Measurements from ENCODE around the gene CAMK1D.

CAMK1D gene

GRCh38 chr10:12657489-12657888 lies 308.1 kb downstream of the CAMK1D start:
- no peak for DNase-seq (ENCODE audit: low read depth)

DNA sequence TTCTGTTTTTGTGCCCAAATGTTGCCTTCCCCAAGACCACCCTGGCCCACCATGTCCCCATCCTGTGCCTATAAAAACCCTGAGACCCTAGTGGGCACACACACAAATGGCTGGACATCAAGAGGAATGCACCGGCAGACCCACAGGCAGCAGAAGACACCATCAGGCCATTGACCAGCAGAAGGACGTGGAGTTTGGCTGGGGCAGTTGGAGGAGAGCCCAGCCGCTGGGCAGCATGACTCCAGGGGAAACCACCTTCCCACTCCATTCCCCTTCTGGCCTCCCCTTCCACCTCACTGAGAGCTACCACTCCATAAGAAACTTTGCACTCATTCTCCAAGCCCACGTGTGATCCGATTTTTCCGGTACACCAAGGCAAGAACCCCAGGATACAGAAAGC lies 309.2 kb downstream of the CAMK1D start:
- no peak for DNase-seq (ENCODE audit: low read depth)

DNA sequence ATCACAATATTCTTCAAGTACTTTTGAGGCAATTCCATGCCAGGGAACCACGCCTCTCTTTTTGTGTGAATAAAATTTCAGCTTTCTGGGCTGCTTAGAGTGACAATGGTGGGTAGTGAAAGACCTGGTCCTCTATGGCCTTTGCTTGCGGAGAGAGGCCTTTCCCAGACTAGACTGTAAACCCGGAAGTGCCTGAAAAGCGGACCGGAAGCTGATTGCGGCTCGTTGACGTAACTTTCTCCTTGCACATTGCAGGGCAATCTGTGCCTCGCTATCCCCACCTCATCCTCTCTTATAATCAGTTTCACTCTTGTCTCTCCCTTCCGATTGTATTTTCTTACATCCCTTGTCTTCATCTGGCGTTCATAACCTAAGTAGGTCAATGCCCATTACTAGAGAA lies 310.4 kb downstream of the CAMK1D start:
- no peak for DNase-seq (ENCODE audit: low read depth)

- no peak for DNase-seq (ENCODE audit: low read depth)
Measured at GRCh38 chr10:12660812-12661211, 311.5 kb downstream of the CAMK1D start.

GRCh38 chr10:12661671-12662070 lies 312.3 kb downstream of the CAMK1D start:
- DNase-seq (ENCODE audit: low read depth): no peak

- DNase-seq (ENCODE audit: low read depth): no peak
Measured at GRCh38 chr10:12663863-12664262, 314.5 kb downstream of the CAMK1D start.

- no peak for DNase-seq (ENCODE audit: low read depth)
Measured at GRCh38 chr10:12665501-12665900, 316.2 kb downstream of the CAMK1D start.

- no peak for DNase-seq (ENCODE audit: low read depth)
Measured at GRCh38 chr10:12667052-12667451, 317.7 kb downstream of the CAMK1D start.

- no peak for DNase-seq (ENCODE audit: low read depth)
Measured at GRCh38 chr10:12668634-12669033, 319.3 kb downstream of the CAMK1D start.

- DNase-seq (ENCODE audit: low read depth): no peak
Measured at GRCh38 chr10:12670004-12670403, 320.7 kb downstream of the CAMK1D start.

DNA sequence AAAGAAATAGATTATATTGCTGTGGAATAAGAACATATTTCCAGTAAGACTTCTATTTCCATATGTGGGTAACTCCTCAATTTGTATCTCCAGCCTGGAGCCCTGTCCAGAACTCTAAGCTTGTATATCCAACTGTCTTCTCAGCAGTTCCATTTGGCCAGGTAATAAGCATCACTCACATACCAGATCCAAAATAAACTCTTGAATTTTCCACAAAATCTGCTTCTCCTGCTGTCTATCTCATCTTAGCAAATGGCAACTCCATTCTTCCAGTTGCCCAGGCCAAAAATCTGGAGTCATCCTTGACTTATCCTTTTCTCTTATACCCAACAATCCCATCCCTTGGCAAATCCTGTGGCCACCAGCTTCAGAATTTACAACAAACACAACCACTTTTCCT lies 325.8 kb downstream of the CAMK1D start:
- DNase-seq (ENCODE audit: low read depth): no peak

GRCh38 chr10:12679636-12680035 lies 330.3 kb downstream of the CAMK1D start:
- no peak for DNase-seq (ENCODE audit: low read depth)

DNA sequence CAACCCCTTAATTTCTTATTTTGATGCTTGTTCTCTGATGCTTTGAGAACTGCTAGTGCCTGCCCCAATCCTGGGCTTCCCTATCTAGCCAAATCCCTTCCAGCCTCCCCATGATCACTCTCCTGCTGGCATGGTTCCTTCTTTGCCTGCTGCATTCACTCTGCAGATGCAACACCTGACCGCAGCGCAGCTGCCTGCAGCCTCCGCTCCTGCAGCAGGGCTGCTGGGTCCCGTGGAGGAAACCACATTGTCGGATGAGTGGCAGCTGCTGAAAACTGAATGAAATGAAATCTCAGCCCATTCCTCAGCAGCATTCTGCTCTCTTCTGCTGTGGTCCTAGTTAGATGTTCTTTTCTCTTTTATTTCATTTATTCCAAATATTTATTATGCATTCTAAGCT lies 331.9 kb downstream of the CAMK1D start:
- DNase-seq (ENCODE audit: low read depth): no peak

DNA sequence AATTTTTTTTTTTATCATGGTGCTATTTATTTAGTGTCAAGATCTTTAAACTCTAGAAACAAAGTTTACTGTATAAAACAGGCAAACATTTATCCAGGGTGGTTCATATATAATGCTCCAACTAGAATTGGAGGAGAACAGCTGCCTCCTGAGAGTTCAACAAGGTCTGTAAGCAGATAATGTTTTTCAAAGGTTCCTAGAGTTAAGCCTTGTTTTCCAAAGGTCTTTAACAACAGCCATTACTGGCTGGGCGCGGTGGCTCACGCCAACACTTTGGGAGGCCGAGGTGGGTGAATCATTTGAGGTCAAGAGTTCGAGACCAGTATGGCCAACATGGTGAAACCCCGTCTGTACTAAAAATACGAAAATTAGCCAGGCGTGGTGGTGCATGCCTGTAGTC lies 335.4 kb downstream of the CAMK1D start:
- no peak for DNase-seq (ENCODE audit: low read depth)

DNA sequence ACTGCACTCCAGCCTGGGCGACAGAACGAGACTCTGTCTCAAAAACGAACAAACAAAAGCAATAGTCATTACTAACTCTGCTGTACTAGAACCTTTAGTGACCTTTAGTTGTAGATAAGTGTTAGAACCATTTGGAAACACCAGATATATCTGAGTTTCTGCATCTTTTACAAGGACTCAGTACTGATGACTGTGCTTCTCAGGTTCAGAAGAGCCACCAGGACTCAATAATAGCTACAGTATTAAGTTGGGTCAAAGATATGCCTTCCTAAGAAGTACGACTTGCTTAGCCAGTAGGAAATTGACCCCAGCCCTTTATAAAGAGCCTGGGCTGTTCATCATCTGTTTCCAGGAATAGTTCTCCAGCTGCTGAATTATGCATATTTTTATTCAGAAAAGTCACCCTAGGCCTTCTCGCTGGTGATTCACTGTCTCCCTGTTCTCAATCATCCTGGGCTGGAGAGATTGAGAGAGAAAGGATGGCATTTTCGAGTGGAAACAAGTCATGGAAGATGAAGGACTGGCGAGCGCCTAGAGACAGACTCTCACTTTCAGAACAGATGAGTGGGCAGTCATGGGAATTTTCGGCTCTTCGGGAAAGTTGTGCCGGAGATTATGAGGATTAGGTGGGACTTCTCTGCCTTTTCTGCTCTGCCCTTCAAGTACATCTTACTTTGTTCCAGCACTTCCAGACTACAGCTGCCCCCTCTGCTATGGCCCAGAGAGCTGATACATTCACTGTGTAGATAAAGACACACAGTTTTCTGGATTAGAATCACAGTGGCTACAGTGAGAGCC lies 336.1 kb downstream of the CAMK1D start:
- DNase-seq (ENCODE audit: low read depth): no peak

- no peak for DNase-seq (ENCODE audit: low read depth)
Measured at GRCh38 chr10:12687996-12688395, 338.6 kb downstream of the CAMK1D start.

- no peak for DNase-seq (ENCODE audit: low read depth)
Measured at GRCh38 chr10:12689893-12690292, 340.5 kb downstream of the CAMK1D start.

DNA sequence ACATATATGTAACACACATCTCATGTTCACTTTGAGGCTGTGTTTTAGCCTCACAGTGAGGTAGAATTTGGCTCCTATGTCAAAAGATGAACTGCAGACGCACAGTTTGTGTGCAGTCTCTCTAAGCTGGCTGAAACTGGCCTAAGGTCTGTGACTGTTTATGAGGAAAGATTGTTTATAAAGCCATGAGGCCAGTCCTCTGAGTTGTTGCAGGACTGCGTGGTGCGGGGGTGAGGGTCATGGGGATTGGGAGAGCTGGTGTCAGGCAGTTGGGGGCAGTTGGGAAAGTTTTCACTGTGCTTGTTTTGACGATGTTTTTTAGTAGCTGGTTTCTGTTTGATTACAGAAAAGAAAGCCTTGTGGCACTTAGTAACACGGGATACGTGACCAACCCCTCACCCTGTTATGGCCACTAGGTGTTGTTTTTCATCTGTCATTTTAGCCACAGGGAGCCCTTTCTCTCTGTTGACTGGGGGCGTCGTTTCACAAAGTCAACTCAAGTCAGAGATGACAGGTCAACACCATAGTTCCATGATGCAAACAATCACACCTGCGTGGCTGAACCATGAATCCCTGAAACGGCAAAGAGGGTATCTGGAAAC lies 341.3 kb downstream of the CAMK1D start:
- DNase-seq (ENCODE audit: low read depth): no peak

DNA sequence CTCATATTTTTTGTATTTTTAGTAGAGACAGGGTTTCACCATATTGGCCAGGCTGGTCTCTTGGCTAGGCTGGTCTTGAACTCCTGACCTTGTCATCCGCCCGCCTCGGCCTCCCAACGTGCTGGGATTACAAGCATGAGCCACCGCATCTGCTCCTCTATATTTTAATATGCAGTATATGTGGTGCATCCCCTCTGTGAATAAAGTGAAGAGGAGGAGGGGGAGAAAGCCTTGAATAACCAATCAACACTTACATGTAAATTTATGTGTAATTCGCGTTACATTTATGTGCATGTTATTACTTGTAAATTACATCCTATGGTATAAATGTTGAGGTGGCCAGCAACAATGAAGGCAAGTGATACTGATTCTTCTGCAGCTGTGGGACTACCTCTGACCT lies 342.2 kb downstream of the CAMK1D start:
- DNase-seq (ENCODE audit: low read depth): no peak

GRCh38 chr10:12697764-12698163 lies 348.4 kb downstream of the CAMK1D start:
- DNase-seq (ENCODE audit: low read depth): no peak

DNA sequence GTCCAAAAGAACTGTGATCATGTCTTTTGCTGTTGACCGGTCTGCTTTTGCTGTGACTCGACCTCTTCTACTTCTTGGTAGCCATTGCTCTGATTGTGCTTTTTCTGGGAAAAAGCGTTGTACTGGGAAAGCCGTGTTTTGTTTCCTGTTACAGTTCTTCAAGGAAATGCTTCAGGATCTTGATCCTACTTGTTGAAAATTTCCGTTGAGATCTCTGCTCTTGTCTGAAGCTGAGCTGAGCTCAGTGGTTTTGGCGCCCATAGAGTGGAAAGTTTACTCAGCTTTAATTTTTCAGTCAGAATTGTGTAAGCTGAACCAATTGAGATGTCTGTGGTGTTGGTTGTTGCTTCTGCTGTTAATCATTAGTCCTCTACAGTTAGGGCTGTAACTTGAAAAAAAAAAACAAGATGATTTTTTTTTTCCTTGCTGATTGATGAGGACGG lies 349.9 kb downstream of the CAMK1D start:
- no peak for DNase-seq (ENCODE audit: low read depth)

- no peak for DNase-seq (ENCODE audit: low read depth)
Measured at GRCh38 chr10:12699781-12700556, 350.6 kb downstream of the CAMK1D start.

- DNase-seq (ENCODE audit: low read depth): no peak
Measured at GRCh38 chr10:12700557-12700874, 351.2 kb downstream of the CAMK1D start.
